Adipocyte (in vitro differentiated cells): ENCODE data around the gene PHRF1.
"Not testable (repeated sequence)": the region's sequence is repeated elsewhere in the genome, so short reads cannot be mapped to it uniquely, and the experiment has no call there.

Experiments used
- DNase-seq: peaks from one replicate; pipeline ENCODE4 v3.0.0-alpha.2; 2015; ENCODE audit warnings: low read depth
- H3K27me3 ChIP-seq: replicated peaks from 2 replicates; pipeline ENCODE4 v1.7.0; 2013; ENCODE audit warnings: mild to moderate bottlenecking, low read length, moderate library complexity; ENCODE audit not compliant: control insufficient read depth, insufficient read depth
- H3K36me3 ChIP-seq: 2 replicates; pipeline ENCODE4 v1.7.0; 2013; ENCODE audit warnings: low read length, mild to moderate bottlenecking, moderate library complexity; ENCODE audit not compliant: control insufficient read depth, insufficient read depth, severe bottlenecking
- H3K4me1 ChIP-seq: 2 replicates; pipeline ENCODE4 v1.7.0; 2013; ENCODE audit warnings: mild to moderate bottlenecking, low read length, moderate library complexity; ENCODE audit not compliant: control insufficient read depth, insufficient read depth
- H3K4me3 ChIP-seq: 2 replicates; pipeline ENCODE4 v1.7.0; 2013; ENCODE audit warnings: mild to moderate bottlenecking, low read length, moderate library complexity
- H3K9ac ChIP-seq: 2 replicates; pipeline ENCODE4 v1.7.0; 2013; ENCODE audit warnings: mild to moderate bottlenecking, low read length, moderate library complexity
- H3K9me3 ChIP-seq: 2 replicates; pipeline ENCODE4 v1.7.0; 2013; ENCODE audit warnings: mild to moderate bottlenecking, low read length, moderate library complexity; ENCODE audit not compliant: control insufficient read depth

The PHRF1 gene

DNA sequence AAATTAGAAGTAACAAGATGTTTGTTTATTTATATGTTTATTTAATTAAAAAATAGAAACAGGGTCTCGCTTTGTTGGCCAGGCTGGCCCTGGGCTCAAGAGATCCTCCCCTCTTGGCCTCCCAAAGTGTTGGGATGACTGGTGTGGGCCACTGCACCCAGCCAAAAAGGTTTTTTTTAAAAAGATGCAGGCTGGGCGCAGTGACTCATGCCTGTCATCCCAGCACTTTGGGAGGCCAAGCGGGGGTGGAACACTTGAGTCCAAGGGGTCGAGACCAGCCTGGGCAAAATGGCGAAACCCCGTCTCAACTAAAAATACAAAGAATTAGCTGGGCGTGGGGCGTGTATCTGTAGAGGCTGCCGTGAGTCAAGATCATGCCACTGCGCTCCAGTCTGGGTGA, 74.2 kb downstream of the PHRF1 start:
- peaks cover 21% of the 10 kb centered on the region for H3K36me3 ChIP-seq

DNA sequence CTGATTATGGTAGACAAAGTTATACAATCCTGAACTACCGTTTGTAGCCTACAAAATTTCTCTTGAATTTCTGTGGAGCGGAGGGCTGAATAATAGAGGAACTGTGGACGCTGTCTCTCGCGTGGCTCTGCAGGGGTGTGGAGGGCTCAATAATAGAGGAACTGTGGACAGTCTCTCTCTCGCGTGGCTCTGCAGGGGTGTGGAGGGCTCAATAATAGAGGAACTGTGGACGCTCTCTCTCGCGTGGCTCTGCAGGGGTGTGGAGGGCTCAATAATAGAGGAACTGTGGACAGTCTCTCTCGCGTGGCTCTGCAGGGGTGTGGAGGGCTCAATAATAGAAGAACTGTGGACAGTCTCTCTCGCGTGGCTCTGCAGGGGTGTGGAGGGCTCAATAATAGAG, 76.9 kb downstream of the PHRF1 start:
- not testable (repeated sequence) for H3K9me3 ChIP-seq, H3K27me3 ChIP-seq, H3K4me1 ChIP-seq, H3K4me3 ChIP-seq, H3K9ac ChIP-seq, DNase-seq
- H3K36me3 ChIP-seq, result peaks cover 28% of the 10 kb centered on the region

More for the DNA sequence above, 74.2 kb downstream of the PHRF1 start:
- no peak overlapping the region for H3K9ac ChIP-seq
- H3K27me3 ChIP-seq, result no peaks in the 10 kb centered on the region
- H3K4me3 ChIP-seq, result no peak overlapping the region
- H3K4me1 ChIP-seq, result no peaks in the 10 kb centered on the region
- no peak for DNase-seq
- H3K9me3 ChIP-seq, result no peaks in the 10 kb centered on the region

DNA sequence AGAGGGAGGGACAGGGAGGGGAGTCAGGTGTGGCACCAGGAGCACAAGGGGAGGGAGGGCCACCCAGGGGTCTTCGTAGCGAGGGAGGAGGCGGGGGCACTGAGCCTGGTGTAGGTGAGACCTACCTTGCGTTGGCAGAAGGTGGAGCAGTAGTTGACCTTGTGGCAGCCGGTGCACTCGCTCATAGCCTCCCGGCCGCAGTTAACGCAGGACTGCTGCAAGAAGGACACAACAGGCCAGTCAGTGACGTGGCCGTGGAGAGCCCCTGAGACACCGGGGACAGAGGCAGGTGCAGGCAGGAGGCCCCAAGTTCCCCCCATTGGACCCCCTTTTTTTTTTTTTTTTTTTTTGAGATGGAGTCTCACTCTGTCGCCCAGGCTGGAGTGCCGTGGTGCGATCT, 77.6 kb downstream of the PHRF1 start:
- Histone ChIP-seq H3K4me1 (no peaks in the 10 kb centered on the region), H3K27me3 (no peaks in the 10 kb centered on the region), H3K4me3 (no peak overlapping the region), H3K9me3 (no peaks in the 10 kb centered on the region), H3K9ac (no peak overlapping the region), H3K36me3 (peaks cover 28% of the 10 kb centered on the region)
- no peak for DNase-seq

DNA sequence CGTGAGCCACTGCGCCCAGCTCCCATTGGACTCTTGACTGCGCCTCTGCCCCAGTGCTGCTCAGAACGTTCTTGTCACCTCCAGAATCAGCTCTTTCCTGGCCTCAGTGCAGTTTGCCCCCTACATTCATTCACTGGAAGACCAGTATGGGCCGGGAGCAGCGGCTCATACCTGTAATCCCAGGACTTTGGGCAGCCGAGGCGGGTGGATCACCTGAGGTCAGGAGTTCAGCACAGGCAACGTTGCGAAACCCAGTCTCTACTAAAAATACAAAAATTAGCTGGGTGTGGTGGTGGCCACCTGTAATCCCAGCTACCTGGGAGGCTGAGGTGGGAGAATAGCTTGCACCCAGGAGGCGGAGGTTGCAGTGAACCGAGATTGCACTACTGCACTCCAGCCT, 78.2 kb downstream of the PHRF1 start:
- not testable (repeated sequence) for H3K9ac ChIP-seq, H3K4me3 ChIP-seq, H3K27me3 ChIP-seq, H3K9me3 ChIP-seq, H3K4me1 ChIP-seq, DNase-seq
- H3K36me3 ChIP-seq, result peaks cover 33% of the 10 kb centered on the region

DNA sequence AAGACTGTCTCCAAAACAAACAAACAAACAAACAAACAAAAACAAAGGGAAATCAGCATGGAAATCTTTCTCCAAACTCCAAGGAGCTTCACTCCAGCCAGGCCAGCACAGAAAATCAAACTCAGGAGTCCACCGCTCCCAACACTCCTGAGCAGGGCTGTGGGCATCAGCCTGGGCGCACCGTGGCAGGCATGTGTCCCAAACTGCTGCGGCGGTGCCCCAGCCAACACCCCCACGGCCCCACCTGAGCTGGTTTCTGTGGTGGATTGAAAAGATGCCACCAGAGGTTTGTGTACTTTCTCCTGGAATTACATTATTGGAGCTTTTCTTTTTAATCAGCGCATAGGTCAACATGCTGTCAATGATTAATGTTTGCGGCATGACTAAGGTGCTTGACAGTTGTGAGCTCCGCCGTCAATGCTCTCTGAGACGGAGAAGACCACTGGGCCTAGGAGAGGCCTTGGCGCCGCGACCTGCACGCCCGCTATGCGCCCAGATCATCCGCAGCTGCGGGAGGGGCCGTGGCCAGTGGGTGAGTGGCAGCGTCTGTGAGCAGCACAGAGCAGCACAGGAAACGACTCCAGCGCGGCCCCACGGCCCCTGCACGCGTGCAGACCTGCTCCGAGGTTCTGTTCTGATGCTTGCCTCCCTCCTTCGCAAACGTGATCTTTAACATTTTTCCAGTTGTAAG, 78.9 kb downstream of the PHRF1 start:
- DNase-seq, result no peak
- Histone ChIP-seq H3K4me1 (no peaks in the 10 kb centered on the region), H3K27me3 (no peaks in the 10 kb centered on the region), H3K9me3 (no peaks in the 10 kb centered on the region), H3K4me3 (no peak overlapping the region), H3K36me3 (peaks cover 37% of the 10 kb centered on the region), H3K9ac (no peak overlapping the region)

GRCh38 chr11:656426-656825, 80.2 kb downstream of the PHRF1 start:
- no peak for DNase-seq
- Histone ChIP-seq H3K4me1 (no peaks in the 10 kb centered on the region), H3K27me3 (no peaks in the 10 kb centered on the region), H3K9ac (no peak overlapping the region), H3K36me3 (peaks cover 40% of the 10 kb centered on the region), H3K4me3 (no peak overlapping the region), H3K9me3 (no peaks in the 10 kb centered on the region)

DNA sequence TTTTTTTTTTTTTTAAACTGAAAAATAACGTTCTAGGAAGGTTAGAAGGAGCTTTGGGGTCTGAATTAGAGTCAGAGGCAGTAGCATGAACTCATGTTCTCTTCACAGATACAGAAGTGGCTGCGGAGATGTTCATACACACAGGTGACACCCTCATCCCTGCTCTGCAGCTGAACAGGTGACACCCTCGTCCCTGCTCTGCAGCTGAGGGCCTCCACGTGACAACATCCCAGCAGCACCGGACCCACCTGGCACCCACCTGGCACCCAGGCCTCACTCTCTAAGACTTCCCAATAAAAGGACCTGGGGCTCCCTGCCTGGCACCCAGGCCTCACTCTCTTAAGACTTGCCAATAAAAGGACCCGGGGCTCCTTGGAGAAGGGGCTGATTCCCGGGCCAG, 80.6 kb downstream of the PHRF1 start:
- peaks cover 41% of the 10 kb centered on the region for H3K36me3 ChIP-seq
- no peak overlapping the region for H3K9ac ChIP-seq
- no peak overlapping the region for H3K4me3 ChIP-seq
- no peaks in the 10 kb centered on the region for H3K9me3 ChIP-seq
- H3K27me3 ChIP-seq, result no peaks in the 10 kb centered on the region
- no peak for DNase-seq
- no peaks in the 10 kb centered on the region for H3K4me1 ChIP-seq

- DNase-seq, result no peak
- no peaks in the 10 kb centered on the region for H3K27me3 ChIP-seq
- no peak overlapping the region for H3K4me3 ChIP-seq
- H3K9me3 ChIP-seq, result no peaks in the 10 kb centered on the region
- H3K36me3 ChIP-seq, result peaks cover 40% of the 10 kb centered on the region
- no peak overlapping the region for H3K9ac ChIP-seq
- H3K4me1 ChIP-seq, result no peaks in the 10 kb centered on the region
These were observed 81.4 kb downstream of the PHRF1 start for GRCh38 chr11:657691-658126.

DNA sequence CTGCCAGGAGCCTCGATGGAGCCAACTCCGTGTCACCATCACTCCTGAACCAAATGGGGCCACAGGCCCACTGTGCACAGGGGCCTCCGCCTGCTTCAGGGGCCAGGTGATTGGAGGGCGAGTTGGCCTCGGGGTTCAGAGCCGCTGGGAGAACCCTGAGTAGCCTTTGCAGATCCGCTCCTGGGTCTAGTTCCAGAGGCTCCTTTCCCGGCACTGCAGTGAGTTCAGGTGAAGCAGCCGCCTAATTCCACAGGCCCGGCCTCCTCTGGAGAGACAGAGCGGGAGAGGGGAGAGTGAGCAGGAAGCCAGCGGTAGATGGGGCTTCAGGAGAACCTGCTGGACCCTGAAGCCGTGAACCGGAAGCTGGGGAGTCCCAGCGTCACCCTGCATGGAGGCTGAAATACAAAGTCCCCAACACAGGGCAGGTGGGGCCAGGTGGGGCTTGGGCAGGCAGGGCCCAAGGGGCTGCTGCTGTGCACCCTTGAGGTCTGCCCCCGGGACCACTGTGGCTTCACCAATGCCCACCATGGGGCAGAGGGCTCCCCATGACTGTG, 83.3 kb downstream of the PHRF1 start:
- no peak overlapping the region for H3K9ac ChIP-seq

GRCh38 chr11:660281-660680, 84.0 kb downstream of the PHRF1 start:
- DNase-seq, result no peak
- peaks cover 39% of the 10 kb centered on the region for H3K36me3 ChIP-seq

More for the DNA sequence above, 83.3 kb downstream of the PHRF1 start:
- Histone ChIP-seq H3K4me3 (no peak overlapping the region), H3K9me3 (no peaks in the 10 kb centered on the region), H3K4me1 (no peaks in the 10 kb centered on the region), H3K27me3 (no peaks in the 10 kb centered on the region), H3K36me3 (peaks cover 39% of the 10 kb centered on the region)
- DNase-seq, result no peak

DNA sequence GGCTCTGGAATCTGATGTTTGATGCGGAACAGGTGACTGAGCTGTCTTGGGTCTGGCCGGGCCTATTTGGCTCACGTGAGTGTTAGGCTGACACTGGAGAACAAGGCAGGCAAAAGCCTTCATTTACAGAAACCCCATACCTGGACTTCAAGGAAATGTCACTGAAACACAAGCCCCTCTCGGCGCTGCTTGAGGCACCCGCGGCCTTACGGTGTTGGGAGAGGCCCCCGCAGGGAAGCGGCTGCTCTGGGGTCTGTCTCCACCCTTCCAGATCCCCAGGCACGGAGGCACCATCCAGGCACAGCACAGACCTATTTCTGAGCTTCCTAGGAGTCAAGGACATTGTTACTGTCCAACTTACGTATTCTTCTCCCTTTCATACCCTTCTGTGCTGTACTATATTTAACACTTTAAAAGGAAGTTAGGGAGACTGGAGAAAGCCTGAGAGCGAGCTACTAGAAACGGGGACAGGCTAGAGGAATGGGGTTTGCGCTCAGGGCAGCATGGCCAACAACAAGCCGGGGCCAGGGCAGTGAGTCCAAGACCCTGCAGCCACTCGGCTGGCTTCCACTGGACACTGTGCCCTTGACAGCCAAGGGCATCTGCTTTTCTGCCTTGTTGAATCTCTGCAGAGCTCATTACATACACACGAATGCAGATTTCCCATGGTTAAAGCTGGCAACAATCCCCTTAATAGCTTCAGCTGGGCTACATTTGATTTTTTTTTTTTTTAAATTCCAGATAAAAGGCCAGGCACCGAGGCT, 84.6 kb downstream of the PHRF1 start:
- Histone ChIP-seq H3K4me1 (peaks cover 9% of the 10 kb centered on the region), H3K4me3 (no peak overlapping the region), H3K36me3 (peaks cover 39% of the 10 kb centered on the region), H3K27me3 (no peaks in the 10 kb centered on the region), H3K9me3 (no peaks in the 10 kb centered on the region), H3K9ac (no peak overlapping the region)
- no peak for DNase-seq

More at GRCh38 chr11:660281-660680, 84.0 kb downstream of the PHRF1 start:
- Histone ChIP-seq H3K9ac (no peak overlapping the region), H3K4me1 (peaks cover 4% of the 10 kb centered on the region), H3K27me3 (no peaks in the 10 kb centered on the region), H3K9me3 (no peaks in the 10 kb centered on the region), H3K4me3 (no peak overlapping the region)
